ENCODE measurements around the gene TMEFF2. TPM values are rescaled to one million over a fixed set of nuclear protein-coding genes. Genes with fewer than 3 reads are reported as not detected.

TMEFF2 gene
- total RNA-seq, 1 donor from 2014 or later, result 0.41 TPM

- Histone ChIP-seq H3K4me2 (ENCODE audit: low read length) (no peak overlapping the region), H3K4me1 (ENCODE audit: insufficient read depth, low read length) (peaks cover 4% of the 10 kb centered on the region), H3K79me2 (ENCODE audit: insufficient read depth, low read length) (no peaks in the 10 kb centered on the region), H2AFZ (ENCODE audit: low read depth, low read length) (no peak overlapping the region), H3K4me3 (ENCODE audit: insufficient read depth, low read depth, low read length) (no peak overlapping the region), H3K9ac (ENCODE audit: low read length) (no peak overlapping the region), H3K27ac (ENCODE audit: low read depth, low read length) (no peak overlapping the region), H4K20me1 (ENCODE audit: insufficient read depth, low read length) (no peaks in the 10 kb centered on the region), H3K9me3 (ENCODE audit: insufficient read depth, low read depth, low read length) (no peaks in the 10 kb centered on the region), H3K36me3 (ENCODE audit: insufficient read depth, low read length) (no peaks in the 10 kb centered on the region), H3K27me3 (ENCODE audit: insufficient read depth, low read length) (no peaks in the 10 kb centered on the region)
- Mint-ChIP-seq H3K27me3 (ENCODE audit: low read depth, unreplicated experiment) (no peaks in the 10 kb centered on the region), H3K9me3 (ENCODE audit: unreplicated experiment) (no peaks in the 10 kb centered on the region), H3K4me1 (ENCODE audit: low read depth, unreplicated experiment) (peaks cover 4% of the 10 kb centered on the region), H3K36me3 (ENCODE audit: low read depth, unreplicated experiment) (no peaks in the 10 kb centered on the region), H3K4me3 (ENCODE audit: unreplicated experiment) (no peak overlapping the region), H3K27ac (ENCODE audit: unreplicated experiment) (no peak overlapping the region)
- no peak for DNase-seq (ENCODE audit: low read depth)
- TF ChIP-seq CTCF (IDR thresholded peaks at IDR 0.05; ENCODE audit: insufficient read depth, low read depth, low read length) (no peak), EZH2 (IDR thresholded peaks at IDR 0.05; ENCODE audit: insufficient read depth, low read length) (no peak)
- FAIRE-seq, result no peak
Measured at GRCh38 chr2:191912764-191913163, 282.0 kb downstream of the TMEFF2 start.

- H3K36me3 Mint-ChIP-seq (ENCODE audit: low read depth, unreplicated experiment), result no peaks in the 10 kb centered on the region
- Histone ChIP-seq H3K27me3 (ENCODE audit: insufficient read depth, low read length) (no peaks in the 10 kb centered on the region), H3K79me2 (ENCODE audit: insufficient read depth, low read length) (no peaks in the 10 kb centered on the region), H3K36me3 (ENCODE audit: insufficient read depth, low read length) (no peaks in the 10 kb centered on the region), H3K9ac (ENCODE audit: low read length) (no peak overlapping the region), H3K4me1 (ENCODE audit: insufficient read depth, low read length) (peaks cover 4% of the 10 kb centered on the region), H3K4me2 (ENCODE audit: low read length) (peak overlapping the region; percentile 42), H3K4me3 (ENCODE audit: insufficient read depth, low read depth, low read length) (no peak overlapping the region), H3K27ac (ENCODE audit: low read depth, low read length) (peak overlapping the region; percentile 49), H2AFZ (ENCODE audit: low read depth, low read length) (no peak overlapping the region), H3K9me3 (ENCODE audit: insufficient read depth, low read depth, low read length) (no peaks in the 10 kb centered on the region), H4K20me1 (ENCODE audit: insufficient read depth, low read length) (no peaks in the 10 kb centered on the region)
- FAIRE-seq (peak; percentile 72), DNase-seq (ENCODE audit: low read depth) (peak; percentile 89)
- no peak for TF ChIP-seq EZH2 (IDR thresholded peaks at IDR 0.05; ENCODE audit: insufficient read depth, low read length)
- TF ChIP-seq CTCF (IDR thresholded peaks at IDR 0.05; ENCODE audit: insufficient read depth, low read depth, low read length), result no peak
- H3K27me3 Mint-ChIP-seq (ENCODE audit: low read depth, unreplicated experiment), result no peaks in the 10 kb centered on the region
- H3K9me3 Mint-ChIP-seq (ENCODE audit: unreplicated experiment), result no peaks in the 10 kb centered on the region
- H3K4me1 Mint-ChIP-seq (ENCODE audit: low read depth, unreplicated experiment), result peaks cover 10% of the 10 kb centered on the region
- H3K4me3 Mint-ChIP-seq (ENCODE audit: unreplicated experiment), result no peak overlapping the region
- H3K27ac Mint-ChIP-seq (ENCODE audit: unreplicated experiment), result no peak overlapping the region
Measured at GRCh38 chr2:191910518-191910917, 284.2 kb downstream of the TMEFF2 start.

- Histone ChIP-seq H4K20me1 (ENCODE audit: insufficient read depth, low read length) (no peaks in the 10 kb centered on the region), H3K9ac (ENCODE audit: low read length) (no peak overlapping the region), H3K4me1 (ENCODE audit: insufficient read depth, low read length) (peaks cover 4% of the 10 kb centered on the region), H3K9me3 (ENCODE audit: insufficient read depth, low read depth, low read length) (no peaks in the 10 kb centered on the region), H2AFZ (ENCODE audit: low read depth, low read length) (no peak overlapping the region), H3K4me2 (ENCODE audit: low read length) (no peak overlapping the region), H3K79me2 (ENCODE audit: insufficient read depth, low read length) (no peaks in the 10 kb centered on the region), H3K36me3 (ENCODE audit: insufficient read depth, low read length) (no peaks in the 10 kb centered on the region), H3K27me3 (ENCODE audit: insufficient read depth, low read length) (no peaks in the 10 kb centered on the region), H3K4me3 (ENCODE audit: insufficient read depth, low read depth, low read length) (no peak overlapping the region), H3K27ac (ENCODE audit: low read depth, low read length) (no peak overlapping the region)
- H3K4me1 Mint-ChIP-seq (ENCODE audit: low read depth, unreplicated experiment), result peaks cover 10% of the 10 kb centered on the region
- TF ChIP-seq EZH2 (IDR thresholded peaks at IDR 0.05; ENCODE audit: insufficient read depth, low read length), result no peak
- no peak for TF ChIP-seq CTCF (IDR thresholded peaks at IDR 0.05; ENCODE audit: insufficient read depth, low read depth, low read length)
- no peak overlapping the region for H3K27ac Mint-ChIP-seq (ENCODE audit: unreplicated experiment)
- no peaks in the 10 kb centered on the region for H3K27me3 Mint-ChIP-seq (ENCODE audit: low read depth, unreplicated experiment)
- FAIRE-seq (no peak), DNase-seq (ENCODE audit: low read depth) (no peak)
- H3K9me3 Mint-ChIP-seq (ENCODE audit: unreplicated experiment), result no peaks in the 10 kb centered on the region
- H3K4me3 Mint-ChIP-seq (ENCODE audit: unreplicated experiment), result no peak overlapping the region
- no peaks in the 10 kb centered on the region for H3K36me3 Mint-ChIP-seq (ENCODE audit: low read depth, unreplicated experiment)
Measured at GRCh38 chr2:191908874-191909273, 285.9 kb downstream of the TMEFF2 start.
